H9 (cell line): ENCODE data around the gene GPC4. TPM values are rescaled to one million over a fixed set of nuclear protein-coding genes. Genes with fewer than 3 reads are reported as not detected.

ENCODE experiments used
- DNase-seq: peaks from one replicate; pipeline ENCODE4 v3.0.0-alpha.2; 2017
- H2AFZ ChIP-seq: one replicate; pipeline ENCODE4 v1.6.1; 2013; ENCODE audit warnings: mild to moderate bottlenecking, low read length, control low read depth, moderate library complexity
- H2AK5ac ChIP-seq: 2 replicates; pipeline ENCODE4 v1.6.1; 2013; ENCODE audit warnings: low read length, control low read depth, mixed read lengths; ENCODE audit not compliant: insufficient read length
- H2BK120ac ChIP-seq: one replicate; pipeline ENCODE4 v1.6.1; 2013; ENCODE audit warnings: low read depth, mild to moderate bottlenecking, low read length, control low read depth, inconsistent platforms; ENCODE audit not compliant: poor library complexity, severe bottlenecking
- H2BK12ac ChIP-seq: 2 replicates; pipeline ENCODE4 v1.6.1; 2013; ENCODE audit warnings: low read length, control low read depth, mixed read lengths, low read depth; ENCODE audit not compliant: insufficient read length
- H2BK15ac ChIP-seq: 2 replicates; pipeline ENCODE4 v1.6.1; 2013; ENCODE audit warnings: low read depth, low read length, control low read depth
- H2BK20ac ChIP-seq: one replicate; pipeline ENCODE4 v1.6.1; 2013; ENCODE audit warnings: low read depth, mild to moderate bottlenecking, low read length, control low read depth, inconsistent platforms; ENCODE audit not compliant: poor library complexity, severe bottlenecking
- H2BK5ac ChIP-seq: 2 replicates; pipeline ENCODE4 v1.6.1; 2013; ENCODE audit warnings: low read length, control low read depth, mixed read lengths; ENCODE audit not compliant: insufficient read length
- H3K14ac ChIP-seq: 2 replicates; pipeline ENCODE4 v1.6.1; 2013; ENCODE audit warnings: low read length, control low read depth; ENCODE audit not compliant: insufficient read depth
- H3K18ac ChIP-seq: 2 replicates; pipeline ENCODE4 v1.6.1; 2013; ENCODE audit warnings: low read depth, mild to moderate bottlenecking, mixed read lengths, low read length, control low read depth; ENCODE audit not compliant: insufficient read length
- H3K23ac ChIP-seq: 2 replicates; pipeline ENCODE4 v1.6.1; 2013; ENCODE audit warnings: low read length, control low read depth, mixed read lengths, low read depth; ENCODE audit not compliant: insufficient read length
- H3K23me2 ChIP-seq: 2 replicates; pipeline ENCODE4 v1.6.1; 2013; ENCODE audit warnings: low read depth, mild to moderate bottlenecking, mixed read lengths, low read length, control low read depth; ENCODE audit not compliant: insufficient read length, poor library complexity, severe bottlenecking
- H3K27ac ChIP-seq: 2 replicates; pipeline ENCODE4 v1.5.1; 2013; ENCODE audit warnings: low read length, control low read depth, mixed read lengths, low read depth; ENCODE audit not compliant: insufficient read length
- H3K27me3 ChIP-seq: 2 replicates; pipeline ENCODE4 v1.6.1; 2013; ENCODE audit warnings: low read length, control low read depth, inconsistent platforms; ENCODE audit not compliant: insufficient read depth
- H3K4ac ChIP-seq: 2 replicates; pipeline ENCODE4 v1.6.1; 2013; ENCODE audit warnings: low read depth, mild to moderate bottlenecking, control low read depth, inconsistent platforms, low read length, moderate library complexity
- H3K4me1 ChIP-seq: 2 replicates; pipeline ENCODE4 v1.6.1; 2013; ENCODE audit warnings: low read length, control low read depth, inconsistent platforms; ENCODE audit not compliant: insufficient read depth
- H3K4me2 ChIP-seq: 2 replicates; pipeline ENCODE4 v1.6.1; 2013; ENCODE audit warnings: low read length, control low read depth, mixed read lengths; ENCODE audit not compliant: insufficient read length, insufficient read depth
- H3K56ac ChIP-seq: 2 replicates; pipeline ENCODE4 v1.6.1; 2013; ENCODE audit warnings: low read depth, mild to moderate bottlenecking, mixed read lengths, low read length, control low read depth; ENCODE audit not compliant: insufficient read length
- H3K79me1 ChIP-seq: 2 replicates; pipeline ENCODE4 v1.6.1; 2013; ENCODE audit warnings: low read depth, mild to moderate bottlenecking, moderate library complexity, low read length, control low read depth, inconsistent platforms; ENCODE audit not compliant: insufficient read depth, poor library complexity, severe bottlenecking
- H3K79me2 ChIP-seq: 2 replicates; pipeline ENCODE4 v1.6.1; 2013; ENCODE audit warnings: low read length, control low read depth, inconsistent platforms; ENCODE audit not compliant: insufficient read depth
- H3K9ac ChIP-seq: 2 replicates; pipeline ENCODE4 v1.6.1; 2013; ENCODE audit warnings: low read length, control low read depth, mixed read lengths; ENCODE audit not compliant: insufficient read length; ENCODE audit errors: extremely low read depth
- H3K9me3 ChIP-seq: one replicate; pipeline ENCODE4 v1.6.1; 2013; ENCODE audit warnings: low read depth, low read length, inconsistent platforms; ENCODE audit not compliant: control insufficient read depth
- H3T11ph ChIP-seq: one replicate; pipeline ENCODE4 v1.6.1; 2013; ENCODE audit warnings: mild to moderate bottlenecking, low read length, control low read depth, inconsistent platforms
- H4K20me1 ChIP-seq: one replicate; pipeline ENCODE4 v1.6.1; 2013; ENCODE audit not compliant: control insufficient read depth, insufficient read length, insufficient read depth
- H4K5ac ChIP-seq: 2 replicates; pipeline ENCODE4 v1.6.1; 2013; ENCODE audit warnings: low read depth, mild to moderate bottlenecking, mixed read lengths, low read length, control low read depth; ENCODE audit not compliant: insufficient read length
- H4K8ac ChIP-seq: replicated peaks from 2 replicates; pipeline ENCODE4 v1.6.1; 2013; ENCODE audit warnings: low read length, control low read depth, mixed read lengths, low read depth; ENCODE audit not compliant: insufficient read length
- H4K91ac ChIP-seq: 2 replicates; pipeline ENCODE4 v1.6.1; 2013; ENCODE audit warnings: low read depth, mild to moderate bottlenecking, moderate library complexity, mixed read lengths, low read length, control low read depth; ENCODE audit not compliant: insufficient read length
- H3K27ac Mint-ChIP-seq, 3 experiments: 2 replicates in 2 of 3; 3 replicates in 1 of 3; pipeline ENCODE4 v1.8.0; 2020 to 2021; ENCODE audit warnings: mixed read lengths in 3 of 3, mild to moderate bottlenecking in 1 of 3, moderate library complexity in 1 of 3
- H3K27me3 Mint-ChIP-seq: 2 replicates; pipeline ENCODE4 v1.8.0; 2021; ENCODE audit warnings: low read depth, mild to moderate bottlenecking, moderate library complexity, mixed read lengths
- H3K36me3 Mint-ChIP-seq, 3 experiments: 2 replicates in 2 of 3; 3 replicates in 1 of 3; pipeline ENCODE4 v1.8.0; 2020 to 2021; ENCODE audit warnings: low read depth in 3 of 3, mixed read lengths in 3 of 3; ENCODE audit not compliant: insufficient read depth in 1 of 3
- H3K4me1 Mint-ChIP-seq, 2 experiments: 2 replicates each; pipeline ENCODE4 v1.8.0; 2020; ENCODE audit warnings: mixed read lengths in 2 of 2
- H3K4me3 Mint-ChIP-seq, 2 experiments: 2 replicates in 1 of 2; 3 replicates in 1 of 2; pipeline ENCODE4 v1.8.0; 2020 to 2021; ENCODE audit warnings: mild to moderate bottlenecking in 2 of 2, mixed read lengths in 2 of 2, moderate library complexity in 1 of 2
- H3K9me3 Mint-ChIP-seq, 2 experiments: 2 replicates in 1 of 2; 3 replicates in 1 of 2; pipeline ENCODE4 v1.8.0; 2020; ENCODE audit warnings: mild to moderate bottlenecking in 2 of 2, mixed read lengths in 2 of 2, moderate library complexity in 1 of 2
- WGBS: extraction: QIAGEN DNeasy Blood & Tissue Kit; methylation state at CpG from one replicate; pipeline ENCODE4 v1.1.7; 2013; ENCODE audit warnings: missing lambda C conversion rate, low lambda C conversion rate, mixed read lengths; ENCODE audit not compliant: insufficient read length; ENCODE audit errors: extremely low coverage; 5-methylcytosine and 5-hydroxymethylcytosine counted together
- total RNA-seq: library from RNA; stranded (reverse); gene quantifications from 2 replicates; pipeline ENCODE4 v1.2.1, GENCODE V29; 2021
- TF ChIP-seq, protein P1 (sequence below): fragments of 200-600 bp; sonication (generic); conservative IDR thresholded peaks from 3 replicates; pipeline ENCODE4 v1.8.0; 2021; ENCODE audit warnings: antibody characterized with exemption, mild to moderate bottlenecking

GPC4 gene
- total RNA-seq, 1 experiment from 2014 or later = 416 TPM

- H3K27me3 ChIP-seq = no peaks in the 10 kb centered on the region
- H3K9me3 ChIP-seq = no peaks in the 10 kb centered on the region
- H2BK120ac ChIP-seq = no peak overlapping the region
- no CpG with 5 or more reads among the region's 2 CpGs for WGBS
- H2AFZ ChIP-seq = no peak overlapping the region
- no peak overlapping the region for H4K91ac ChIP-seq
- no peaks in the 10 kb centered on the region for H4K20me1 ChIP-seq
- peaks cover 18% of the 10 kb centered on the region for H3K4me1 ChIP-seq
- H3K9ac ChIP-seq = no peak overlapping the region
- H3K79me2 ChIP-seq = peaks cover 59% of the 10 kb centered on the region
- peaks cover 4% of the 10 kb centered on the region for H3K79me1 ChIP-seq
- H2BK5ac ChIP-seq = no peak overlapping the region
- H2AK5ac ChIP-seq = no peak overlapping the region
- TF ChIP-seq, protein P1, sequence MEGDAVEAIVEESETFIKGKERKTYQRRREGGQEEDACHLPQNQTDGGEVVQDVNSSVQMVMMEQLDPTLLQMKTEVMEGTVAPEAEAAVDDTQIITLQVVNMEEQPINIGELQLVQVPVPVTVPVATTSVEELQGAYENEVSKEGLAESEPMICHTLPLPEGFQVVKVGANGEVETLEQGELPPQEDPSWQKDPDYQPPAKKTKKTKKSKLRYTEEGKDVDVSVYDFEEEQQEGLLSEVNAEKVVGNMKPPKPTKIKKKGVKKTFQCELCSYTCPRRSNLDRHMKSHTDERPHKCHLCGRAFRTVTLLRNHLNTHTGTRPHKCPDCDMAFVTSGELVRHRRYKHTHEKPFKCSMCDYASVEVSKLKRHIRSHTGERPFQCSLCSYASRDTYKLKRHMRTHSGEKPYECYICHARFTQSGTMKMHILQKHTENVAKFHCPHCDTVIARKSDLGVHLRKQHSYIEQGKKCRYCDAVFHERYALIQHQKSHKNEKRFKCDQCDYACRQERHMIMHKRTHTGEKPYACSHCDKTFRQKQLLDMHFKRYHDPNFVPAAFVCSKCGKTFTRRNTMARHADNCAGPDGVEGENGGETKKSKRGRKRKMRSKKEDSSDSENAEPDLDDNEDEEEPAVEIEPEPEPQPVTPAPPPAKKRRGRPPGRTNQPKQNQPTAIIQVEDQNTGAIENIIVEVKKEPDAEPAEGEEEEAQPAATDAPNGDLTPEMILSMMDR = no peak
- no peak overlapping the region for H3K56ac ChIP-seq
- H4K5ac ChIP-seq = no peak overlapping the region
- no peak overlapping the region for H3K4ac ChIP-seq
- H2BK20ac ChIP-seq = no peak overlapping the region
- peak overlapping the region in 2 of 3 experiments; percentile 44 to 78; a peak in 4 of 7 replicates for H3K27ac Mint-ChIP-seq
- no peak overlapping the region for H4K8ac ChIP-seq
- H3K18ac ChIP-seq = no peak overlapping the region
- peaks cover 9 to 10% (median 10%) of the 10 kb centered on the region in 3 experiments; a peak in 6 of 7 replicates for H3K36me3 Mint-ChIP-seq
- H2BK12ac ChIP-seq = no peak overlapping the region
- no peak overlapping the region for H2BK15ac ChIP-seq
- no peak overlapping the region for H3T11ph ChIP-seq
- no peaks in the 10 kb centered on the region for H3K9me3 Mint-ChIP-seq
- no peaks in the 10 kb centered on the region for H3K27me3 Mint-ChIP-seq
- no peak for DNase-seq
- no peak overlapping the region for H3K4me2 ChIP-seq
- H3K4me3 Mint-ChIP-seq = no peak overlapping the region
- peaks cover 80 to 83% of the 10 kb centered on the region in 2 experiments for H3K4me1 Mint-ChIP-seq
- H3K23me2 ChIP-seq = no peaks in the 10 kb centered on the region
- H3K23ac ChIP-seq = no peak overlapping the region
- H3K14ac ChIP-seq = no peak overlapping the region
- H3K27ac ChIP-seq = no peak overlapping the region
Measured at GRCh38 chrX:133362538-133362937, 52.8 kb downstream of the GPC4 start.
